NCI-H446 (cell line): Measurements from ENCODE around the gene NDUFV3.
"Not testable (repeated sequence)": the region's sequence is repeated elsewhere in the genome, so short reads cannot be mapped to it uniquely, and the experiment has no call there.

Experiments
- DNase-seq, 2 experiments: peaks; one replicate each; lab custom pipeline; 2025; lab: John Stamatoyannopoulos, UW

NDUFV3 gene

DNA sequence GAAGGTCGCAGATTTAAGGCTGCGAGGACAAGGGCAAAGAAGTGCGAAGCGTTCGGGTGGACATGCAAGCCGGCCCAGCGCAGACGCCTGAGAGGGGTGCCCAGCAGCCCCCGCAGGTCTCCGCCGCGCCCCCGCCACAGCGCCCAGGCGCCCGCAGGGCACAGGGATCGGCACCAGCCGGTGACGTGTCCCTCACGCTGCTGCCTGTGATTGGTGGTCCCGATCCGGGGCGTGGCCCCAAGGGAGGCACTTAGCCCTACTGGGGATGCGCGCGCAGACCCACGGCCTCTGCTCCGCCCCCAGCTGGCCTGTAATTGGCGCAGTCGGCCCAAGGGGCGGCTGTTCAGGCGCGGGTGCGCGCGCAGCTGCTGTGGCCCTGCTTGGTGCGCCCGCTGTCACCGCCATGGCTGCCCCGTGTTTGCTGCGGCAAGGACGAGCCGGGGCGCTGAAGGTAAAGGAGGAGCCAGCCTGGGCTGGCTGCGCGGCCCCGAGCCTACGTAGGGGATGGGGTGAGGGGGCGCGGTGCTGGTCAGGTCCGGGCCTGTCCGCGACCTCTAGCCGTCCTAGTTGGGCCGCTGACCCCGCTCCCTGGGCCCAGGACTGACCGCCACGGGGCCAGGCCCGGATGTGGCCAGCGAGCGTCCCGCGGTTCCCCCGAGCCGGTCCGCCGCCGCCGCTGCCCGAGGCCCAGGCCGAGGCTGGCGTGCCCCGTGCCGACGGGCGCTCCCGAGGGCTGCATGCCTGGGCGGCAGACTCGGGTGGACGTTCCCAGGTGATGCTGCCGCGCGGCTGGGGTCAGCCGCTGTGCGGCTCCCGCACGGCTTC is at the start of gene NDUFV3:
NDUFV3 (plus strand) TSS at position 379 of the 825 bp plus-strand sequence; CDS start at position 404, 25 bp downstream.
- peak; percentile 97 to 100 for DNase-seq

DNA sequence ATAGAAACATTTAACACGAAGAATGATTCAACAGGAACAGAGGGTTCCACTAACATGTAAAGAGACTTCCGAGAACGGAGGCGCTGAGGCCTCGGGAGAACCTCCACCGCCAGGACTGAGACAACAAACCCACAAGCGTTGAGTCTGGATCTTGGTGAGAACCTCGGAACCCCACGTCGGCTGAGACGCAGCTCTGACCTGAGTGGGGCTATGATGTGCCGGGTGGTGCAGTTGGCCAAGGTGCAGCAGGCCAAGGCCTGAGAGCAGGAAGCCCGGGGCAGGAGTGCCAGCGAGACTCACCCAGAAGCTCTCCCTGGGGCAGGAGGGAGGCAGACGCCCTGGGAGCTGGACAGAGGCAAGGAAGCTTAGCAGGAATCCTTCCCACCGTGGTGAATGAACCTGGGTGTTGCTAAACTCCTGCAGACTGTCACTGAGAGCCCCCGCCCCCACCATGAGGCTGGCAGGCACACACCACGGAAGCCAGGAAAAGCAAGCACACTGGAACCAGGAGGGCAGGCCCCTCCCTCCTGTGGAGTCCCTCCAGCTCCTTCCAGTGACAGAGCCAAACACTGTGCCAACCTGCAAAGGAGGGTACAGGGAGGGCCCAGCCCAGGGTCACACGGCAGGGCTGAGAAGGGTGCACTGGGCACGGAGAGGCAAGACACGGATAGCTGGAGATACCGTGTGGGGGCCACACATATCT is 48.5 kb upstream of the NDUFV3 start:
- no peak for DNase-seq

DNA sequence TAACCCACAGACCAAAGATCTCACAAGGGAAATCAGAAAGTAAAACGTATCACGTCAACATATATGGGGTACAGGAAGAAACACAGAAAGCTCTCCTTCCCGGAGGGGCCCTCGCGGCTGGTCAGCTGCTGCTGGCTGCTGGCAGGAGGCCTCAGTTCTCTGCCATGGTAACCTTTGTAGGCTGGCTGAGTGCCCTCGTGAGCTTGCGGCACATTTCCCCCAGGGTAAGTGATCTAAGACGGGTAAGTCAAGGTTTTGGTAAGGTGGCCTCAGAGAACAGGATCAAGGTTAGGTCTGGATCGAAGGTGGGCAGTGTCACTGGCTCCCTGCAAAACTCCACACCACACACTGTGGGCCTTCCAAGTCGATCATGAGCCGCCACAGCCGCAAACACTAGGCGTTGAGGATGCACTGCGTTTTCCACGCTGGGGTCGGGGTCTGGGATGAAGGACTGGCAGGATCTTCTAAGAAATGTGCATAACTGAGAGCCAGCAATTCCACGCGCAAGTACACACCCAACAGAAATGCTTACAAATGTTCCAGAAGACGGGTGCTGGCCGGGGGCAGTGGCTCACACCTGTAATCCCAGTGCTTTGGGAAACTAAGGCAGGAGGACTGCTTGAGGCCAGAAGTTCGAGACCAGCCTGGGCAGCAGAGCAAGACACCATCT is 47.7 kb upstream of the NDUFV3 start:
- DNase-seq: no peak

DNA sequence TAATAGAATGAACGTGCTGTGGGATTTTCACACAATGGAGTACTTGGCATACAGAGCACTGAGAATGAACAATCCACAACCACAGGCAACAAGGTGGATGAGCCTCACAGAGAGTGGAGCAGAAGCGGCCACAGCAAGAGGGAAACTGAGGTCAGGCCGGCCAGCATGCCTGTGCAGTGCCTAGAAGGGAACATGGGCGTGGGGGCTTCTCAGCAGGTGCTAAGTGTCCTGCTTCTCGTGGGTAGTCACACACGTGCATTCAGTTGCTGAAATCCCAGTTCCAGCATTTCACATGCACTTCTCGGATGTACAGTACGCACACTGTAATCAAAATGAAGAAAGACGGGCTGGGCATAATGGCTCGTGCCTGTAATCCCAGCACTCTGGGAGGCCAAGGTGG is 46.9 kb upstream of the NDUFV3 start:
- no peak for DNase-seq

DNA sequence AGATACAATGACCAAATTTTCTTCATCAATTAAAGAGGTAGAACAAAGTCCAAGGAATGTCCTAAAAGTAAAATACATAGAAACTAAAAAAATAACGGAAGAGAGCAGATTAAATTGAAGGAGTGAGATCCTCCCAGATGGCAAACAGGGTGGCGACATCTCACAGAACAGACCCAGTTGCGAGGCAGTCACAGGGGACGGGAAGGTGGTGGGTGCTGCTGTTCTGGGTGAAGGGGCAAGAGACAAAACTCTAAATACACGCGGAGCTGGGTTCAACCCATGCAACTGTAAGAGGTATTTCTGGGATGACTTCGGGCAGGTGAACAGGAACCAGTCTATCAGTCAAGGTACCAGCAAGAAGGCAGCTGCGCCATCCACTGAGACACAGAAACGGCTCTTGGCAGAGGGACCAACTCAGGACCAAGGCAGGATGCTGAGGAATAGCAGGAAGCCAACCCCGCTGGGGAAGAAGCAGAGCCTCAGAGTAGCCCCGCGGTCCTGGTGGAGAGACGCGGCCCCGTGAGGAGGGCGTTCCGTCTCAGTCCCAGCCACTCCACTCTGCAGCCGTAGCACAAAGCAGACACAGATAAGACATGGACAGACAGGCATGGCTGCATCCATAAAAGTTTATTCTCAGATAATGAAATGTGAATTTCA is 45.9 kb upstream of the NDUFV3 start:
- DNase-seq: no peak

DNA sequence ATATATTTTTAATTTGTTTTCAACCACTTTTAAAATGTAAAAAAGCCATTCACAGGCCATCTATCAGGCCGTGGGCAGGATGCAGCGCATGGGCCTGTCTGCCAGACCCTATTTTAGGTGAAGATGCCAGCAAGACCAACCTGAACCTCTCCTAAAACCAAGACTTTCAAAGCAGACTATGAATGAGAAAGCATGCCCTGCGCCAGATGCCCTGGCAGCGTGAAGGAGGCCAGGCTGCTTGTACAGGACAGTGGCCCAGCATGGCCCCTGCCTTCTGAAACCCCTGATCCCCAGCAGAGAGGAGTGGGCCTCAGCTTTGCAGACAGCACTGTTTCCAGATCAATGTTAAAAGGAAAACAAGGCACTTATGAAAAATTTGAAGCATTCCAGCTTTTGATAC is 45.4 kb upstream of the NDUFV3 start:
- DNase-seq: no peak

GRCh38 chr21:42848144-42848931 is 44.8 kb upstream of the NDUFV3 start:
- DNase-seq: not testable (repeated sequence)

DNA sequence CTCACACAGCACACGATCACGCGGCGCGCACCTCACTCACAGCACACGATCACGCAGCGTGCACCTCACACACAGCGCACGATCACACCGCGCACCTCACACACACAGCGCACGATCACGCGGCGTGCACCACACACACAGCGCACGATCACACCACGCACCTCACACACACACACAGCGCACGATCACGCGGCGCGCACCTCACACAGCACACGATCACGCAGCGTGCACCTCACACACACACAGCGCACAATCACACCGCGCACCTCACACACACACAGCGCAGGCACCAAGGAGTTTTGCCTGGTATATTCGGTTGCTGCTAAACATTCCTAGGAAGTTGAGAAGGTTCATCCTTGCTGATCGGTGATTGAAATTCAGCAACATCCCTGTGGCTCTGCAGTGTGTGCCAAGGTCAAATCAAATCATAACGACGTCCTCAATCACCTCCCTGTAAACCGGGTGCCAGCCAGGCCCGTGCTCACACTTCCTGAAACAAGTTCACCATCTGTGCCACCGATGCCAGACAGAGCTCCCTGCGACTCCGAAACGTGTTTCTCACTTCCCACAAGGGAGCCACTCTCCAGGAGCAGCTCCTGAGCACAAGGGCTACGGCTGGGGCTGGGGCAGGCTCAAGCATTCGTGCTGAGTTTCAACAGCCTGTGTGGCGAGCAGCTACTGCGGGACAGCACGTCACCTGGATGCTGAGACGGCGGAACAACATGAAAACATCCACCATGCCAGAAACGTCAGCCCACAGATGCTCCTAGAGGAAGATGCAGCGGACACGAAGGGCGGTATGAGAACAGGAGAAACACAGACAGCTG is 44.0 kb upstream of the NDUFV3 start:
- DNase-seq: no peak

GRCh38 chr21:42849759-42850412 is 43.2 kb upstream of the NDUFV3 start:
- DNase-seq: no peak

- DNase-seq: no peak
Observed at GRCh38 chr21:42850463-42850862, 42.6 kb upstream of the NDUFV3 start.

DNA sequence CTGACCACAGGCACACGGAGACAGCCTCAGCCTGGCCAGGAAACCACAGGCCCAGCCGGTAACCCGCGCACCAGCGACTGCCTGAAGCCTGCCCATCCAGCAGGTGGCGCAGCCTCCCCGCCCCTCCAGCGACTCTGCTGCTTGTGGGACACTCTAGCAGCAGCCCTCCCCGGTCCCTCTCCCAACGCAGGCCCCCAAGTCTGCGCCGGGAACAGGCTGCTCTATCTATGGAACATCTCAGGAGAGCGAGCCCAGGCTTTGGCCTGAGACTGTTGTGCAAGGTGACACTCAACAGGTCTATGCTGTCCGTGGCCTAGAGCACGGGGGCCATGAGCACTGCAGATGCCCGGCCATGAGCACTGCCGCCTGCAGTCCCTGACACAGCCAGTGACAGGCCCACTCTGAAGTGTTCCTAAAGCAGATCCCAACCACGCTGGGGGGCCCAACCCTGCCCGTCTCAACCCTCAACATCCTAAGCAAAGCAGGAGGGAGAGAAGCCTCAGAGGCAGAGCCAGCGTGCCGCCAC is 42.2 kb upstream of the NDUFV3 start:
- DNase-seq: no peak

DNA sequence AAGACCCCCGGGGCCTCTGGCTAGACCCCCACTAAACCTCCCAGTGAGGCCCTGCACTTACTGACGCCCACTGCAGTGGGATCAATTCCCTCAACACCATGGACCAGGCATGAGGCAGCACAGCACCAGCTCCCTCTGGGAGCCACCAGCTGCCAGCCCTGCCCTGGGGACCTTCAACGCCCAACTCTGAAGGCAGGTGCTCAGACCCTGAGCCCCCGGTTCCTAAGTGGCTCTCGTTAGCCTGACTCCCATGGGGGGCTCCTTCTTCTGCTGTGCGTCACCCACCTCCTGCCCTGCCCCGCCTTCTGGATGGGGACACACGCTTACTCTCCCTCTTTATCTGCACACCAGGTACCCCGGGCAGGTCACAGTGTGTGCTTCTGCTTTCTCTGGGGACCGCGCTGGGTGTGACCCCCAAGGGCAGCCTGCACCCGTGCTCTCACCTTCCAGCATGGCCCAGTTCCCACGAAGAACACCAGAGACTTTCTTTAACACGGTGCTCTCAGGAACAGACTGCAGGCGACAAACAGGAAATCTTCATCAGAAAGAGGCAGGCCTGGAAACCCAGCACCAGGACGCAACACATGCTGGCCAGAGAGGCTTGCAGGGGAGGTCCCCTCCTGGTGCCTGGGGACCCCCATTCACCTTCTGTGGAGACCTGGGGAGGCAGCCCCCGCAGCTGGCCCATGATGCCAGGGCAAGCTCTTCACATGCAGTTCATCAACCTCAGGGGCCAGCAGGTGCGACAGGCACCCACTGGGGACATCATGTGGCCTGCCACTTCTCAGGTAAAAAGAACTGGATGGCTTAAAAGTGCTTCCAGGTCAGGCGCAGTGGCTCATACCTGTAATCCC is 41.1 kb upstream of the NDUFV3 start:
- DNase-seq: no peak

- no peak for DNase-seq
Observed at GRCh38 chr21:42852925-42853570, 40.1 kb upstream of the NDUFV3 start.

DNA sequence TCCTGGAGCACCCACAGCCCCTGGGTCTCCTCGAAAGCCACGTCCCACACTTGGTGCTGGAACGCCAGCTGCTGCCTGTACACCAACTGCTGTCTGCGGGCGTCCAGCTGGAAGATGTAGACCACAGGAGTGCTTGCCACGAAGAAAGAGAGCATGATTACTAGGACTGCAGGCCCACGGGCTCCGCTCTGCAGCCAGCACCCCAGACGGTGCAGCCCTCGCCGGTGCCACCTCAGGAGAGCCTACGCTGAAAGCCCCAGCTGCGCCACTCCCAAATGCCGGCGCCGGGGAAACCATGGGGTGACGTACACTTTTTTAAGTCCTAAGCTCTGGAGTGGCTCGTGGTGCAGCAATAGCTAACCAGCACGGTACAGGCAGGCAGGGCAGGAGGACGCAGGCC is 39.5 kb upstream of the NDUFV3 start:
- DNase-seq: no peak

DNA sequence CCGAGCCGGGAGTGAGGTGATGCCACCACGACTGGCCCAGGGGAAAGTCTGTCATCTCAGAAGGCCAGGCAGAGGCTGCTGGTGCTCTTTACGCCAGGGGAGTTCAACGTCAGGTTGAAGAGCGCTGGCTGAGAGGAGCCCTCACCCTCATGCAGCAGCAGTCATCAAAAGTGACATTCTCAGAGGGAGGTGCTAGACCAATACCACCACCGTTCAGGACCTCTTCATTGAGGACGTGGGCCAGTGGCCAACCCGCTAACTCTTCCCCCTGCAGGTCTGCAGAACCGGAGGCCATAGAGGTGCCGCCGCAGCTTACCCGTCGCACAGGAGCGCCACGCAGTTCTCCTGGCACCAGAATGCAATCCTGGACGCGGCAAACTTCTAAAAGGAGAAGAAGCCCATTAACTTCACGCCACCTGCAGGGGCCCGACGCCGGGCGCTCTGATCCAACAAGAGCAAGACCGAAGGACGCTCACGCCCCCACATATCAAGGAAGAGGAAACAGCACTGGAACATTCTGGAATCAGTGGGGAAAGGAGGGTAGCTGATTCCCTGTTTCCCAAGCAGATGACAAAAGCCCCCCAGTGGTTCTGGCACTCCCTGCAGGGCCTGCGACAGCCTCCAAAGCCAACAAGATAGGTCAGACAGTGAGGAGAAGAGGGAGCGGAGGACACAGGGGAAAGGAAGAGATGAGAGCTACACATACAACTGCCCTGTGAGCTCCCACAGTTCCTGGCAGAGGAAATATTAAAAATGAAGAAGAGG is 38.7 kb upstream of the NDUFV3 start:
- no peak for DNase-seq

DNA sequence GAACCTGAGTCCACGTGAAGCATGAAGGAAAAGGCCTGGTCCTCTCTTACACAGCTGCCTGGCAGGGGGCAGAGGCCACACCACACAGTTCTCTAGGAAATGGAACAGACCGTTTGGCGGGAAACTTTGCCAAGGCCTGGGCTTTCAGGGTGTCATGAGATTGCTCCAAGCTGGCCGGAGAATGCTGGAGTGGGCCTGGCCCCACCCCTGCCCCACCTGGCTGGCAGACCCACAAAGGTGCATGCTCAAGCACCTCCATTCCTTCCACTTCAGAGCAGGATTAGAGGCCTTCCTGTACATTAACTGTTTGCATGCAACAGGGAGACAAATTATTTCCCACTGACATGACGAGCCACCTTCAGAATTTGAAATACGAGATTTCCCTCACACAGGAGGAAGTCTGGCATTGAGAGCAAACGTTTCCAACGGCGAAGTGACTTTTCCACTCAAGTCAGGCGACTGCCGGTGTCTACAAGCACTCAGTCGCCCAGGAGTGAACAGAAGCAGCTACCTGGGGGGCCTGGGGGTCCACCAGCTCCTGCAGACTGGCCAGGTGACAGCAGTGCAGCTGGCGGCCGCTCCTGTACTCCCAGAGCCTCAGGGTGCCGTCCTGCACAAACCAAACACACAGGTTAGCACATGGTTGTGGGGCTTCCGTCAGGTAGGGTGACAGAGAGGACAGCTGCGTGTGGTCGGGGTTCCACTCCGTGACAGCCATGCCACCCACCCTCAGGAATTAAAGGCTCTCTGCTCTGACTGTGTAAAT is 37.8 kb upstream of the NDUFV3 start:
- no peak for DNase-seq

GRCh38 chr21:42855937-42856335 is 37.2 kb upstream of the NDUFV3 start:
- DNase-seq: no peak
